ENCODE data around the gene AXIN1. TPM values are rescaled to one million over a fixed set of nuclear protein-coding genes. Genes with fewer than 3 reads are reported as not detected.

AXIN1 gene
- total and polyA plus RNA-seq, 9 of the 15 experiments (the other 6 are each of a cell fraction or from before 2014, with no cell fraction given) = 0.42 to 58.0 (median 25.9) TPM

- TF ChIP-seq ZBTB40 (IDR thresholded peaks at IDR 0.05) (no peak), ZBTB40 (CRISPR knock-in tag; IDR thresholded peaks at IDR 0.05) (no peak)
These were observed 62.4 kb downstream of the AXIN1 start (continued) for GRCh38 chr16:290015-290680.

Measured in K562 (cell line).